ENCODE measurements around the gene SMIM32. TPM values are rescaled to one million over a fixed set of nuclear protein-coding genes. Genes with fewer than 3 reads are reported as not detected.

Gene SMIM32
- total RNA-seq, 4 donors from 2014 or later: 5.8 to 18.4 (median 15.1) TPM

DNA sequence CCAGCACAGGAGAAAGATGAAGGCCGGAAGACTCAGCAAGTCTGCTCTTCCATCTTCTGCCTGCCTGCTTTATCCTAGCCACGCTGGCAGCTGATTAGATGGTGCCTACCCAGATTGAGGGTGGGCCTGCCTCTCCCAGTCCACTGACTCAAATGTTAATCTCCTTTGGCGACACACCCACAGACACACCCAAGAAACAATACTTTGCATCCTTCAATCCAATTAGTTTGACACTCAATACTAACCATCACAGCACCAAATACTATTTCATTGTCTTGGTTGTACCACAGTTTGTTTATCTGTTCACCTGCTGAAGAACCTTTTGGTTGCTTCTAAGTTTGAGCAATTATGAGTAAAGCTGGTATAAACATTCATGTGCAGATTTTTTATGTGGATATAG lies 23.7 kb downstream of the SMIM32 start:
- Histone ChIP-seq H3K27me3 (no peaks in the 10 kb centered on the region), H3K4me1 (no peaks in the 10 kb centered on the region), H3K27ac (no peak overlapping the region), H3K4me3 (no peak overlapping the region), H3K36me3 (peaks cover 0 to 3% (median 0%) of the 10 kb centered on the region in 3 donors), H3K9me3 (no peaks in the 10 kb centered on the region)
- no peak for DNase-seq
- TF ChIP-seq, protein P1, sequence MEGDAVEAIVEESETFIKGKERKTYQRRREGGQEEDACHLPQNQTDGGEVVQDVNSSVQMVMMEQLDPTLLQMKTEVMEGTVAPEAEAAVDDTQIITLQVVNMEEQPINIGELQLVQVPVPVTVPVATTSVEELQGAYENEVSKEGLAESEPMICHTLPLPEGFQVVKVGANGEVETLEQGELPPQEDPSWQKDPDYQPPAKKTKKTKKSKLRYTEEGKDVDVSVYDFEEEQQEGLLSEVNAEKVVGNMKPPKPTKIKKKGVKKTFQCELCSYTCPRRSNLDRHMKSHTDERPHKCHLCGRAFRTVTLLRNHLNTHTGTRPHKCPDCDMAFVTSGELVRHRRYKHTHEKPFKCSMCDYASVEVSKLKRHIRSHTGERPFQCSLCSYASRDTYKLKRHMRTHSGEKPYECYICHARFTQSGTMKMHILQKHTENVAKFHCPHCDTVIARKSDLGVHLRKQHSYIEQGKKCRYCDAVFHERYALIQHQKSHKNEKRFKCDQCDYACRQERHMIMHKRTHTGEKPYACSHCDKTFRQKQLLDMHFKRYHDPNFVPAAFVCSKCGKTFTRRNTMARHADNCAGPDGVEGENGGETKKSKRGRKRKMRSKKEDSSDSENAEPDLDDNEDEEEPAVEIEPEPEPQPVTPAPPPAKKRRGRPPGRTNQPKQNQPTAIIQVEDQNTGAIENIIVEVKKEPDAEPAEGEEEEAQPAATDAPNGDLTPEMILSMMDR (IDR thresholded peaks at IDR 0.05): no peak
- TF ChIP-seq POLR2A (IDR thresholded peaks at IDR 0.05): no peak

DNA sequence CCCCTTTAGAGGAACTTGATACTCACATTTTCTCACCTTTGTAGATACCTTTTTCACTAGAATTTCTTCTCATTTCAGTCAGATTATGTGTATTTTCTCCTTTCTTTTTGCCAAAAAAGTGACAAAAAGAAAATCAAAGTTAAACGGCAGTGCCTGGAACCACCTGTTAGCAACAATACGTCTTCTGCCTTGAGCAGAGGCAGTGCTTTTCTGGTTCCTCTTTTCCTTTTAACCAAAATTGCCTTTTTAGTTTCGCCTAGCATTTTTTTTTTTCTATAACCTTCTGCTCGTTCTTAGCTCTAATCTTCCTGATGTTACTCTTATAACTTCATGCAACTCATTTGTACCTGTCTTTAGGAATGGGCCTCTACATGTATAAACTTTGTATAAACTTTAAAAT lies 26.1 kb downstream of the SMIM32 start:
- Histone ChIP-seq H3K4me1 (no peaks in the 10 kb centered on the region), H3K36me3 (peaks cover 0 to 14% (median 0%) of the 10 kb centered on the region in 3 donors), H3K9me3 (no peaks in the 10 kb centered on the region), H3K27ac (no peak overlapping the region), H3K4me3 (no peak overlapping the region), H3K27me3 (no peaks in the 10 kb centered on the region)
- no peak for DNase-seq
- no peak for TF ChIP-seq POLR2A (IDR thresholded peaks at IDR 0.05)
- TF ChIP-seq, protein P1 (IDR thresholded peaks at IDR 0.05): no peak

DNA sequence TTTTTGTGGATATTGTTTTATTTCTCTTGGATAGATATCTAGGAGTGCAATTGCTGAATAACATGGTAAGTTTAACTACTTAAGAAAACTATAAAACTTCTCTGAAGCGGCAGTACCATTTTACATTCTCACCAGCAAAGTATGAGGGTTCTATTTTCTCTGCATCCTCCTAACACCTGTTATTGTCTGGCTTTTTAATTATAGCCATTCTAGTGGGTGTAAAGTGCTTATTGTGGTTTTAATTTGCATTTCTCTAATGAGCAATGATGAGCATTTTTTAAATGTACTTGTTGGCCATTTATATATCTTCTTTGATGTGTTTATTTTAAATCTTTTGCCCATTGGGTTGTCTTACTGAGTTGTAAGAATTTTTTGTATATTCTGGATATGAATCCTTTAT lies 28.7 kb downstream of the SMIM32 start:
- no peak for DNase-seq
- Histone ChIP-seq H3K4me3 (no peak overlapping the region), H3K36me3 (peaks cover 0 to 26% (median 0%) of the 10 kb centered on the region in 3 donors), H3K9me3 (no peaks in the 10 kb centered on the region), H3K27me3 (no peaks in the 10 kb centered on the region), H3K4me1 (no peaks in the 10 kb centered on the region), H3K27ac (no peak overlapping the region)
- TF ChIP-seq, protein P1 (IDR thresholded peaks at IDR 0.05): no peak
- TF ChIP-seq POLR2A (IDR thresholded peaks at IDR 0.05): no peak

- TF ChIP-seq, protein P1 (IDR thresholded peaks at IDR 0.05): no peak
- TF ChIP-seq POLR2A (IDR thresholded peaks at IDR 0.05): no peak
- no peak for DNase-seq
- H3K36me3 ChIP-seq: peaks cover 0 to 26% (median 0%) of the 10 kb centered on the region in 3 donors
- no peaks in the 10 kb centered on the region for H3K9me3 ChIP-seq
- no peaks in the 10 kb centered on the region for H3K4me1 ChIP-seq
- H3K27ac ChIP-seq: no peak overlapping the region
- H3K4me3 ChIP-seq: no peak overlapping the region
- H3K27me3 ChIP-seq: no peaks in the 10 kb centered on the region
Measured at GRCh38 chr5:136162008-136162407, 31.0 kb downstream of the SMIM32 start.

GRCh38 chr5:136159457-136159856 lies 33.5 kb downstream of the SMIM32 start:
- Histone ChIP-seq H3K36me3 (peaks cover 0 to 41% (median 0%) of the 10 kb centered on the region in 3 donors), H3K27ac (no peak overlapping the region), H3K4me1 (no peaks in the 10 kb centered on the region), H3K4me3 (no peak overlapping the region), H3K9me3 (no peaks in the 10 kb centered on the region), H3K27me3 (no peaks in the 10 kb centered on the region)
- TF ChIP-seq, protein P1 (IDR thresholded peaks at IDR 0.05): no peak
- TF ChIP-seq POLR2A (IDR thresholded peaks at IDR 0.05): no peak
- DNase-seq: no peak

DNA sequence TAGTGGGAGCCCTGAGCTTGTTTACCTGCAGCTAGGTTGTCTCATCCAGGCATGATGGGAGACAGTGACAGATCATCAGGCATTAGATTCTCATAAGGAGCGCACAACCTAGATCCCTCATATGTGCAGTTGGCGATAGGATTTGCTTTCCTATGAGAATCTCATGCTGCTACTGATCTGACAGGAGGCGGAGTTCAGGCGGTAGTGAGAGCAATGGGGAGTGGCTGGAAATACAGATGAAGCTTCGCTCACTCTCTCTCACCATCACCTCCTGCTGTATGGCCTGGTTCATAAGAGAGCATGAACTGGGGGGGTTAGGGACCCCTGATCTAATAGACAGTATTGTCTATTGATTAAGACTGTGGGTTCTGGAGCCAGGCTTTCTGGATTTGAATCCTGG lies 35.4 kb downstream of the SMIM32 start:
- Histone ChIP-seq H3K36me3 (peaks cover 0 to 38% (median 0%) of the 10 kb centered on the region in 3 donors), H3K27ac (no peak overlapping the region), H3K4me1 (no peaks in the 10 kb centered on the region), H3K9me3 (no peaks in the 10 kb centered on the region), H3K27me3 (no peaks in the 10 kb centered on the region), H3K4me3 (no peak overlapping the region)
- no peak for DNase-seq
- no peak for TF ChIP-seq POLR2A (IDR thresholded peaks at IDR 0.05)
- TF ChIP-seq, protein P1 (IDR thresholded peaks at IDR 0.05): no peak
